HG02943 (cell line): ENCODE measurements around the gene NREP.

Experiments used
- ATAC-seq: cut with Tn5 transposase; IDR thresholded peaks from one replicate; pipeline ENCODE4 v1.9.1; 2021; ENCODE audit warnings: mild to moderate bottlenecking, low read depth, moderate library complexity; ENCODE audit not compliant: unreplicated experiment

Gene NREP

GRCh38 chr5:111699324-111699723, 57.7 kb downstream of the NREP start:
- no peak for ATAC-seq

- no peak for ATAC-seq
These were observed 58.9 kb downstream of the NREP start for GRCh38 chr5:111697881-111698757.

- ATAC-seq, result no peak
These were observed 59.8 kb downstream of the NREP start for GRCh38 chr5:111697215-111697614.

DNA sequence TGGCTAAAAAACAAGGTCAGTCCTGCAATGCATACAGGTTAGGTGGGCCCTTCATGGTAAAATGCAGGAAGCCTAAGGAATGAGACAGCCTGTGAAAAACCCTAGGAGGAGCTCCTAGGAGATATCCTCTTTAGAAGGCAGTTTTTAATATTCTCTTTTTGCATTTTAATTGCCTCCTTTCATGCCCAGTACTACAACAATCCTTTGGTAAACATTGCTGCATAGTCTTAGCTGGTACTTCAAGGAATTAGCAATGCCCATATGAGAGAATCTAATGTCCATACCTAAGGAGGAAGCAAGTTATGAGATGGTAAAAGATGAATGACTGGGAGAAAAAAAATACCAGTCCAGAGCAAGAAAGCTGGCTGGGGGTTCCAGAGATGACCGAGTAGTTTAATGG, 61.0 kb downstream of the NREP start:
- ATAC-seq, result no peak

GRCh38 chr5:111694133-111694532, 62.9 kb downstream of the NREP start:
- ATAC-seq, result no peak

GRCh38 chr5:111691914-111692313, 65.1 kb downstream of the NREP start:
- no peak for ATAC-seq

GRCh38 chr5:111691508-111691907, 65.5 kb downstream of the NREP start:
- ATAC-seq, result no peak

DNA sequence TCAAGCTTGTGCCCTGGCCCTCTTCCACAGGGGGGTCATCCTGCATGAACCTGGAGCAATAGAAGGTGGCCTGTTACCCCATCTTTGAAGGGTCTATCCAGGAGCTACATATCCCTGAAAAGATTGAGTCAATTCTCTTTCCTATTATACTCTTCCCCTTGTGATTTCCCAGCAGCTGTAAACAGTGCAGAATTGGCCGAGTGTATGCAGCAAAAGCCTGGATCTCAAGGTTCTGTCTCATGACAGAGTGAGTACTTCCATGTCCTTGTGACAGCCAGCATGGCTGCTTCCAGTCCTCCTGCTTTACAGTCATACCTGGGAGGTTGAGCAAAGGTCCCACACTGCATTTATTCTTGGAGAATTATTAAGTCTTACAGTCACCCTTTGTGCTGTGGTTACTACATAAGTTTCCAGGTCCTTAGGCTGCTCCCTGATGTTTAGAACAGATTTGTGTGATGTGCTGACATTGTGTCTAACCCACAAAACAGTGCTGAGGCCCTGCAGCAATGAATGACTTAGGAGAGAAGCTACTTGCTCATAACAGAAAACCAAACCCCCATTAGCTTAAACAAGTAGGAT, 67.5 kb downstream of the NREP start:
- no peak for ATAC-seq

DNA sequence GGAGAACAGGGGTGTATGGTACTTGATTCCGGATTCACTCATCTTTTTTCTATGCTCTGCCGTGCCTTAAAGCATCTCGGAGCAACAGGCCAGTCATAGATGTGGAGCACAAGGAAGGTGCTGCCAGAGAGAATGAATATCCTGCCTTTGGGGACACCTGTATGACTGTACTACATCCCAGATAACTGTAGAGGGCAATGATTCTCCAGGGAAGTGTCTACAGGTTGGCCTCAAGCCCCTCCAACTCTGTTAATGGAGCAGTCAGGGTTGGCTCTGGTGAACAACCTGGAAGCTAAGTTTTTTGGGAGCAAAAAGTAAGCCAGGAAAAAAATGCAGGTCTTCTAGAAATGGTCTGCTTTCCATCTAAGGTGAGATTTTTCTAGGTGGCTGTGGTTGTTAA, 71.0 kb downstream of the NREP start:
- no peak for ATAC-seq

- ATAC-seq, result no peak
These were observed 74.4 kb downstream of the NREP start for GRCh38 chr5:111682641-111683040.

DNA sequence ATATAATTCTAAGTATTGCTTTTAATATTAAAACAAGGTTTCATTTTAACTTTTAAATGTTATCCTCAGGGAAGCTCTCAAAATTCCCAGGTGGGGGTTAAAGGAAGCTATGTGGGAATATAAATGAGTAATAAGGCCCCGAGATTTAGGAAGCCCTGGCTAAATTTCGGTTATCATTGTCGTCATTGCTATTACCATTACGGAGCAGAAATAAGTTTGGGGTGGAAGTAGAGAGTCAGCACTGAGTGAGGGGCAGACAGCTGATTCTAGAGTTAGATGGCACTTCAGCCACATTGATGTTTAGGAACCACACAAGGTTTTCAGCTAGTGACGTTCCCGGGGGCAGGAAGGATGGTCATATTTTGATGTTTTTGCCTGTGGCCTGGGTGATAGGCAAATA, 74.9 kb downstream of the NREP start:
- ATAC-seq, result no peak

DNA sequence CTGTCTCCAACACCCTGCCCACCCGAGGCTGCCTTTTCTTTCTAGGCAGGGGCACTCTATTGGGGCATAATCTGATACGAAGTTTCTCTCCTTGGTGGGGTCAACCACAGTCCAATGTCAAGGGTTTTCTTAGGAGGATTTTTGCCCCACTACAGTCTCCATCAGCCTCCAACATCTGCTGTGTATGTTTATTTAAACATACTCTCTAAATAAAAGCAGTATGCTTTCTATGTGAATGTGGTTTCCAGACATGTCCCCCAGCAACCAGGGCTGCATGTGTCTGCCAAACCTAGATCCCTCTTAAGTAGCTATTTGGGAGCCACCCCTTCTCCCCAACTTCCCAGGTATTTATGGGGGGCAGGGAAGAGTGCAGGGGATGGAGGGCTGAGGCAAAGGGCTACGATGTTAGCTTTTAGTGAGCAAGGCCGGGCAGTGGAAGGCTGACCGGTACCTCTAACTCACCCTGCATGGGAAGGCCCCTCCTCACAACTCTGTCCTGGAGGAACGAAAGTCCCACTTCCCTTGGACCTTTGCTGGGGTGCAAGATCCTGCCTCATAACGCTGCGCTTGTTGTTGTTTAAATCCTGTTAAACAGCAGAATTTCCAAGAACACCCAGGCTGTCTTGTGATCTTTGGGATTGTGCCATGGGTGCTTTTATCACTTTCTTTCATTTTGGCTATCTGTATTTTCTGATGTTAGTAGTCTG, 75.4 kb downstream of the NREP start:
- no peak for ATAC-seq

- no peak for ATAC-seq
These were observed 76.1 kb downstream of the NREP start for GRCh38 chr5:111680737-111681413.

DNA sequence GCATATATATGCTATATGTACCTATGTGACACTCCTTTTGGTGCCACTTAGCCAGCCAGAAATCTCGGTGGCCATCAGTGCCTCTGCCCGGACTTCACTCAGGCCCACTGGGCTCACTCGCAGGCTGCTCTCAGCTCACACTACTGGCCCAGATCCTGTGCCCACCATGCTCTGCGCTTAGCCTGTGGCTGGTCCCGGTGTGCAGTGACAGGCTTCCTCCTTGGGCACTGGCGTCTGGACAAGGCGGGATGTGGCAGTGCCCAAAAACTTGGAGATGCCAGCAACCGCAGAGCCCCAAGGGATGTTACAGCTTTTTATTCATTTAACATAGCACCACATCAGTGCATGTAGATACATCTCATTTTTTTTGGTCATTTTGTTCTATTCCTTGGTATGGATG, 77.4 kb downstream of the NREP start:
- ATAC-seq, result no peak
